Mesenchymal stem cell (in vitro differentiated cells and primary cell): ENCODE data around the gene CEP44.

ENCODE experiments used
- DNase-seq: peaks from one replicate; pipeline ENCODE4 v3.0.0-alpha.2; 2013
- H2AFZ ChIP-seq: one replicate; pipeline ENCODE4 v1.6.1; 2013; ENCODE audit warnings: low read depth, mild to moderate bottlenecking, control low read depth, inconsistent platforms, low read length, moderate library complexity
- H2AK5ac ChIP-seq: 2 replicates; pipeline ENCODE4 v1.6.1; 2013; ENCODE audit warnings: low read length, moderate library complexity, mild to moderate bottlenecking, inconsistent platforms; ENCODE audit not compliant: severe bottlenecking
- H2BK120ac ChIP-seq: one replicate; pipeline ENCODE4 v1.6.1; 2013; ENCODE audit warnings: low read depth, mild to moderate bottlenecking, inconsistent platforms, low read length, moderate library complexity
- H2BK12ac ChIP-seq, 2 experiments: one replicate each; pipeline ENCODE4 v1.6.1; 2013; ENCODE audit warnings: inconsistent platforms in 2 of 2, low read length in 2 of 2, mild to moderate bottlenecking in 2 of 2, moderate library complexity in 2 of 2, control low read depth in 1 of 2
- H2BK15ac ChIP-seq: one replicate; pipeline ENCODE4 v1.6.1; 2013; ENCODE audit warnings: mild to moderate bottlenecking, low read depth, inconsistent platforms; ENCODE audit not compliant: poor library complexity, severe bottlenecking
- H2BK5ac ChIP-seq: 2 replicates; pipeline ENCODE4 v1.6.1; 2013; ENCODE audit warnings: low read depth, mild to moderate bottlenecking, low read length, control low read depth, inconsistent platforms; ENCODE audit not compliant: poor library complexity, severe bottlenecking
- H3K14ac ChIP-seq, 2 experiments: one replicate each; pipeline ENCODE4 v1.6.1; 2013; ENCODE audit warnings: inconsistent platforms in 2 of 2, low read length in 2 of 2, control low read depth in 1 of 2, mild to moderate bottlenecking in 1 of 2, moderate library complexity in 1 of 2
- H3K18ac ChIP-seq, 2 experiments: one replicate each; pipeline ENCODE4 v1.6.1; 2013; ENCODE audit warnings: inconsistent platforms in 2 of 2, low read length in 2 of 2, control low read depth in 1 of 2, low read depth in 1 of 2, mild to moderate bottlenecking in 1 of 2
- H3K23ac ChIP-seq, 2 experiments: one replicate each; pipeline ENCODE4 v1.6.1; 2013; ENCODE audit warnings: inconsistent platforms in 2 of 2, low read length in 2 of 2, mild to moderate bottlenecking in 2 of 2, moderate library complexity in 2 of 2, control low read depth in 1 of 2
- H3K27ac ChIP-seq: 2 replicates; pipeline ENCODE4 v1.5.1; 2013; ENCODE audit warnings: mild to moderate bottlenecking, moderate library complexity, low read length, control low read depth, inconsistent platforms; ENCODE audit not compliant: poor library complexity, severe bottlenecking
- H3K27me3 ChIP-seq, 2 experiments: 2 replicates each; pipeline versions ENCODE4 v1.6.1 to v1.7.0; 2013; ENCODE audit warnings: low read length in 2 of 2, mild to moderate bottlenecking in 2 of 2, moderate library complexity in 2 of 2, control low read depth in 1 of 2, inconsistent platforms in 1 of 2; ENCODE audit not compliant: control insufficient read depth in 1 of 2, insufficient read depth in 1 of 2
- H3K36me3 ChIP-seq, 2 experiments: 2 replicates each; pipeline versions ENCODE4 v1.6.1 to v1.7.0; 2013; ENCODE audit warnings: low read length in 2 of 2, control low read depth in 1 of 2, inconsistent platforms in 1 of 2, low read depth in 1 of 2, mild to moderate bottlenecking in 1 of 2; ENCODE audit not compliant: insufficient read depth in 2 of 2, control insufficient read depth in 1 of 2
- H3K4ac ChIP-seq, 2 experiments: one replicate each; pipeline ENCODE4 v1.6.1; 2013; ENCODE audit warnings: inconsistent platforms in 2 of 2, low read length in 2 of 2, mild to moderate bottlenecking in 2 of 2, moderate library complexity in 2 of 2, control low read depth in 1 of 2, low read depth in 1 of 2
- H3K4me1 ChIP-seq: 2 replicates; pipeline ENCODE4 v1.6.1; 2013; ENCODE audit warnings: low read depth, low read length, control low read depth; ENCODE audit not compliant: control insufficient read depth, insufficient read depth
- H3K4me2 ChIP-seq: 2 replicates; pipeline ENCODE4 v1.6.1; 2013; ENCODE audit warnings: low read length, mild to moderate bottlenecking, inconsistent platforms; ENCODE audit not compliant: poor library complexity, severe bottlenecking
- H3K4me3 ChIP-seq, 2 experiments: 2 replicates each; pipeline versions ENCODE4 v1.5.1 to v1.7.0; 2013; ENCODE audit warnings: low read length in 2 of 2, mild to moderate bottlenecking in 2 of 2, control low read depth in 1 of 2, low read depth in 1 of 2; ENCODE audit not compliant: insufficient read depth in 1 of 2
- H3K79me1 ChIP-seq: replicated peaks from 2 replicates; pipeline ENCODE4 v1.6.1; 2013; ENCODE audit warnings: mild to moderate bottlenecking, control low read depth, low read length, inconsistent platforms; ENCODE audit not compliant: poor library complexity, severe bottlenecking
- H3K9ac ChIP-seq: 2 replicates; pipeline ENCODE4 v1.7.0; 2013; ENCODE audit warnings: mild to moderate bottlenecking, low read length, moderate library complexity
- H3K9me3 ChIP-seq: 2 replicates; pipeline ENCODE4 v1.7.0; 2013; ENCODE audit warnings: mild to moderate bottlenecking, low read length; ENCODE audit not compliant: control insufficient read depth
- H4K8ac ChIP-seq: one replicate; pipeline ENCODE4 v1.6.1; 2013; ENCODE audit warnings: inconsistent platforms, mild to moderate bottlenecking, low read length, moderate library complexity
- H4K91ac ChIP-seq: one replicate; pipeline ENCODE4 v1.6.1; 2013; ENCODE audit warnings: mild to moderate bottlenecking, low read length, inconsistent platforms
- WGBS: methylation state at CpG from one replicate; pipeline ENCODE4 v1.1.7; 2013; ENCODE audit warnings: mixed read lengths; 5-methylcytosine and 5-hydroxymethylcytosine counted together

CEP44 gene

GRCh38 chr4:174281182-174281737 is 2.5 kb upstream of the CEP44 start:
- peaks cover 3% of the 10 kb centered on the region for H3K4me1 ChIP-seq
- peak overlapping the region; percentile 97 for H3K9ac ChIP-seq
- no peak overlapping the region for H3K4ac ChIP-seq
- H2AFZ ChIP-seq: no peak overlapping the region
- H2BK5ac ChIP-seq: no peak overlapping the region
- H3K27me3 ChIP-seq: no peaks in the 10 kb centered on the region
- H3K9me3 ChIP-seq: no peaks in the 10 kb centered on the region
- no peak overlapping the region for H2BK15ac ChIP-seq
- 99% methylated on average over 4 of the region's 5 CpGs for WGBS
- no peak overlapping the region for H3K14ac ChIP-seq
- peaks cover 7% of the 10 kb centered on the region for H3K79me1 ChIP-seq
- H2AK5ac ChIP-seq: peak overlapping the region; percentile 80
- DNase-seq: no peak
- H3K18ac ChIP-seq: no peak overlapping the region
- no peak overlapping the region for H4K8ac ChIP-seq
- no peak overlapping the region for H2BK120ac ChIP-seq
- H3K4me2 ChIP-seq: no peak overlapping the region
- H2BK12ac ChIP-seq: no peak overlapping the region
- H3K27ac ChIP-seq: no peak overlapping the region
- H3K4me3 ChIP-seq: peak overlapping the region in 1 of 2 experiments; percentile 81
- H4K91ac ChIP-seq: no peak overlapping the region
- H3K36me3 ChIP-seq: no peaks in the 10 kb centered on the region
- no peak overlapping the region for H3K23ac ChIP-seq

DNA sequence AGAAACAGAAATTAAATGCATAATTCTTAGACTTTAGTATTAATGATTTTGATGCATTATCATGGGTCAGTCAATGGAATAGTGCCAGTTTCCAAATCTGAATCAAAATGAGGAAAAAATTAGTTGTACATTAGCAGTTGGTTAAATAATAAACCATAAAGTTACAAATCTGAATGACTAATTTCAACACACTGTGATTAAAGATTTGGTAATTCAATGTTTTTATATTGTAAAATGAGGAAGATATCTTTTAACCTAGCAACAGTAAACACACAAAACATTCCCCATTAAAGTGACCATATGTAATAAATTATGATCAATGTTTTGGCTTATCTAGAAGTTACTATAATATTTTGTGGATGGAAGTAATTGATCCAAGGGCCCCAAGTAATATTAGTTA is 1.8 kb upstream of the CEP44 start:
- peaks cover 3% of the 10 kb centered on the region for H3K4me1 ChIP-seq
- no peak overlapping the region for H3K4me2 ChIP-seq
- H3K36me3 ChIP-seq: no peaks in the 10 kb centered on the region
- no peaks in the 10 kb centered on the region for H3K27me3 ChIP-seq
- H4K91ac ChIP-seq: no peak overlapping the region
- H3K9ac ChIP-seq: peak overlapping the region; percentile 97
- H4K8ac ChIP-seq: no peak overlapping the region
- DNase-seq: no peak
- H3K79me1 ChIP-seq: peaks cover 8% of the 10 kb centered on the region
- no peak overlapping the region for H3K27ac ChIP-seq
- peak overlapping the region in 1 of 2 experiments; percentile 81 for H3K4me3 ChIP-seq
- H3K4ac ChIP-seq: no peak overlapping the region
- no peak overlapping the region for H2BK12ac ChIP-seq
- H3K23ac ChIP-seq: no peak overlapping the region
- no peak overlapping the region for H2BK120ac ChIP-seq
- H2BK15ac ChIP-seq: no peak overlapping the region
- H3K14ac ChIP-seq: no peak overlapping the region
- H2BK5ac ChIP-seq: no peak overlapping the region
- H3K9me3 ChIP-seq: no peaks in the 10 kb centered on the region
- H3K18ac ChIP-seq: no peak overlapping the region
- H2AFZ ChIP-seq: no peak overlapping the region
- H2AK5ac ChIP-seq: no peak overlapping the region

GRCh38 chr4:174282836-174283506 is 740 bp upstream of the CEP44 start:
- no peaks in the 10 kb centered on the region for H3K9me3 ChIP-seq
- peak overlapping the region; percentile 56 for H3K4me2 ChIP-seq
- no peaks in the 10 kb centered on the region for H3K36me3 ChIP-seq
- peak; percentile 98 for DNase-seq
- H3K4ac ChIP-seq: peak overlapping the region; percentile 39 to 71
- H3K27ac ChIP-seq: peak overlapping the region; percentile 97
- H3K14ac ChIP-seq: peak overlapping the region in 1 of 2 experiments; percentile 61
- H2BK12ac ChIP-seq: no peak overlapping the region
- peak overlapping the region; percentile 97 for H3K9ac ChIP-seq
- peaks cover 3% of the 10 kb centered on the region for H3K4me1 ChIP-seq
- 2% methylated on average over 22 of the region's 22 CpGs for WGBS
- peak overlapping the region; percentile 81 to 89 for H3K4me3 ChIP-seq
- H3K18ac ChIP-seq: peak overlapping the region; percentile 49 to 75
- peak overlapping the region; percentile 87 for H2AFZ ChIP-seq
- peak overlapping the region; percentile 8 for H4K91ac ChIP-seq
- peak overlapping the region; percentile 90 for H4K8ac ChIP-seq
- no peak overlapping the region for H3K23ac ChIP-seq
- peaks cover 11% of the 10 kb centered on the region for H3K79me1 ChIP-seq
- H2BK120ac ChIP-seq: no peak overlapping the region
- no peak overlapping the region for H2AK5ac ChIP-seq
- H3K27me3 ChIP-seq: no peaks in the 10 kb centered on the region
- H2BK15ac ChIP-seq: no peak overlapping the region
- peak overlapping the region; percentile 19 for H2BK5ac ChIP-seq

DNA sequence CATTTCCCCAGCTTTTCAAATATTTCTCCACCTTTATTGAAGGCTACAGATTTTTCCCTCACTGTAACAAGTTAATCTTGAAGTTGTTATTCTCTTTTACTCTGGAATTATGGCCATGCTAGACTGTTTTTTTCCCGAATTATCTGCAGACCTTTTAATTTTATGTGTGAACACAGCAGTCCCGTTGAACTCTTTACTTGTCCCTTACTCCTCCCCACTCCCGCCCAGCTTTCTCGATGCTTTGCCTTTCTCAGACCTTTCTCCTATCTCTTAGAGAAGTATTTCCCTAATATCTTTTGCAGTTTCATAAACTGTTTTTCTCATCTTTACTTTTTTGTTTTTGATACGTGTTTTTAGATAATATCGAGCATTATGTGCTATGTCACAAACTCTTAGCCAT is 776 bp downstream of the CEP44 start:
- H3K4me3 ChIP-seq: peak overlapping the region in 1 of 2 experiments; percentile 81
- peak overlapping the region in 1 of 2 experiments; percentile 4 for H3K14ac ChIP-seq
- no peak overlapping the region for H3K4ac ChIP-seq
- 0% methylated on average over 3 of the region's 6 CpGs for WGBS
- H2BK120ac ChIP-seq: no peak overlapping the region
- H2BK5ac ChIP-seq: no peak overlapping the region
- no peaks in the 10 kb centered on the region for H3K27me3 ChIP-seq
- H2AFZ ChIP-seq: no peak overlapping the region
- DNase-seq: no peak
- no peak overlapping the region for H4K91ac ChIP-seq
- H3K23ac ChIP-seq: no peak overlapping the region
- no peak overlapping the region for H2BK12ac ChIP-seq
- peak overlapping the region; percentile 76 for H3K4me2 ChIP-seq
- no peaks in the 10 kb centered on the region for H3K9me3 ChIP-seq
- H2AK5ac ChIP-seq: no peak overlapping the region
- H3K79me1 ChIP-seq: peaks cover 11% of the 10 kb centered on the region
- H3K4me1 ChIP-seq: peaks cover 3% of the 10 kb centered on the region
- H3K18ac ChIP-seq: no peak overlapping the region
- H3K9ac ChIP-seq: peak overlapping the region; percentile 97
- no peak overlapping the region for H2BK15ac ChIP-seq
- no peak overlapping the region for H3K27ac ChIP-seq
- H3K36me3 ChIP-seq: no peaks in the 10 kb centered on the region
- no peak overlapping the region for H4K8ac ChIP-seq
